ENCODE results near the gene NAP1L1. TPM values are rescaled to one million over a fixed set of nuclear protein-coding genes. Genes with fewer than 3 reads are reported as not detected.

The NAP1L1 gene
- total RNA-seq, 1 experiment from 2014 or later, result 711 TPM

- H3K9me3 Mint-ChIP-seq (ENCODE audit: unreplicated experiment), result no peaks in the 10 kb centered on the region
- Histone ChIP-seq H3K36me3 (ENCODE audit: control insufficient read depth, insufficient read depth, low read length) (no peaks in the 10 kb centered on the region), H3K27me3 (replicated peaks; ENCODE audit: control insufficient read depth, insufficient read depth, low read length) (no peaks in the 10 kb centered on the region), H3K4me3 (ENCODE audit: low read depth, low read length) (peak within 1 kb of the TSS; percentile 97), H3K9me3 (no peaks in the 10 kb centered on the region), H3K4me1 (peaks cover 20% of the 10 kb centered on the region)
- peaks cover 70% of the 10 kb centered on the region for H3K36me3 Mint-ChIP-seq (ENCODE audit: insufficient read depth, unreplicated experiment)
- peak; percentile 97 to 98 for DNase-seq
- no TSS peak for BruUV-seq (replicated peaks)
- ChIA-PET CTCF (interaction anchor here (0.8 to 2.8 kb wide), 11 partner anchors 41 to 520 kb away, joined by 3 to 18 read pairs (median 4); partner anchors contain the start of gene KRR1), POLR2A (interaction anchor here (0.5 to 2.3 kb wide), 12 partner anchors 9 to 520 kb away, joined by 3 to 19 read pairs (median 4); partner anchors contain the start of gene KRR1)
- peaks cover 25% of the 10 kb centered on the region for H3K4me1 Mint-ChIP-seq (ENCODE audit: low read depth, unreplicated experiment)
- H3K27me3 Mint-ChIP-seq (ENCODE audit: insufficient read depth, unreplicated experiment), result no peaks in the 10 kb centered on the region
- intact Hi-C loops (cut with micrococcal nuclease; ENCODE audit: unreplicated experiment), result loop anchor here (1.0 to 5.0 kb wide), 12 partner anchors 41 to 471 kb away; no protein-coding TSS in a partner anchor
- H3K4me3 Mint-ChIP-seq (ENCODE audit: unreplicated experiment), result peak within 1 kb of the TSS; percentile 86
- H3K27ac Mint-ChIP-seq (ENCODE audit: unreplicated experiment), result peak within 1 kb of the TSS; percentile 90
- peak; percentile 63 to 85 for TF ChIP-seq CTCF (IDR thresholded peaks at IDR 0.05; ENCODE audit: insufficient read depth in 1 of 2, low read depth in 1 of 2, low read length in 1 of 2, severe bottlenecking in 1 of 2, unreplicated experiment in 1 of 2)
Measured at GRCh38 chr12:76031414-76032042, 53.0 kb downstream of the NAP1L1 start, which contains the start of gene PHLDA1. Gene PHLDA1, minus strand, starts transcription at chr12:76031776.

- no peaks in the 10 kb centered on the region for H3K9me3 ChIP-seq
- no peaks in the 10 kb centered on the region for H3K9me3 Mint-ChIP-seq (ENCODE audit: unreplicated experiment)
- intact Hi-C loops (cut with micrococcal nuclease; ENCODE audit: unreplicated experiment), result loop anchor here (1.0 to 5.0 kb wide), 12 partner anchors 41 to 471 kb away; no protein-coding TSS in a partner anchor
- H3K4me1 ChIP-seq, result peaks cover 21% of the 10 kb centered on the region
- POLR2A ChIA-PET, result interaction anchor here (0.5 to 2.3 kb wide), 9 partner anchors 10 to 520 kb away, joined by 3 to 18 read pairs (median 5); partner anchors contain the start of gene KRR1
- H3K27ac Mint-ChIP-seq (ENCODE audit: unreplicated experiment), result peak overlapping the region; percentile 90
- peak in 1 of 2 experiments; percentile 47 for DNase-seq
- CTCF ChIA-PET, result interaction anchor here (0.8 to 2.8 kb wide), 9 partner anchors 41 to 520 kb away, joined by 3 to 18 read pairs (median 4); partner anchors contain the start of gene KRR1
- no peak for TF ChIP-seq CTCF (IDR thresholded peaks at IDR 0.05; ENCODE audit: insufficient read depth in 1 of 2, low read depth in 1 of 2, low read length in 1 of 2, severe bottlenecking in 1 of 2, unreplicated experiment in 1 of 2)
- H3K4me3 ChIP-seq (ENCODE audit: low read depth, low read length), result peak overlapping the region; percentile 97
- H3K4me1 Mint-ChIP-seq (ENCODE audit: low read depth, unreplicated experiment), result peaks cover 25% of the 10 kb centered on the region
- no peaks in the 10 kb centered on the region for H3K27me3 ChIP-seq (replicated peaks; ENCODE audit: control insufficient read depth, insufficient read depth, low read length)
- peak overlapping the region; percentile 86 for H3K4me3 Mint-ChIP-seq (ENCODE audit: unreplicated experiment)
- no peaks in the 10 kb centered on the region for H3K27me3 Mint-ChIP-seq (ENCODE audit: insufficient read depth, unreplicated experiment)
- H3K36me3 ChIP-seq (ENCODE audit: control insufficient read depth, insufficient read depth, low read length), result no peaks in the 10 kb centered on the region
- no TSS peak for BruUV-seq (replicated peaks)
- peaks cover 75% of the 10 kb centered on the region for H3K36me3 Mint-ChIP-seq (ENCODE audit: insufficient read depth, unreplicated experiment)
Measured at GRCh38 chr12:76031081-76031413, 53.4 kb downstream of the NAP1L1 start.

- intact Hi-C loops (cut with micrococcal nuclease; ENCODE audit: unreplicated experiment), result loop anchor here (1.0 to 5.0 kb wide), 12 partner anchors 40 to 470 kb away; no protein-coding TSS in a partner anchor
- H3K4me3 Mint-ChIP-seq (ENCODE audit: unreplicated experiment), result peak overlapping the region; percentile 86
- peak in 1 of 2 experiments; percentile 35 for DNase-seq
- H3K4me1 Mint-ChIP-seq (ENCODE audit: low read depth, unreplicated experiment), result peaks cover 20% of the 10 kb centered on the region
- Histone ChIP-seq H3K4me3 (ENCODE audit: low read depth, low read length) (peak overlapping the region; percentile 97), H3K27me3 (replicated peaks; ENCODE audit: control insufficient read depth, insufficient read depth, low read length) (no peaks in the 10 kb centered on the region), H3K9me3 (no peaks in the 10 kb centered on the region), H3K4me1 (peaks cover 21% of the 10 kb centered on the region), H3K36me3 (ENCODE audit: control insufficient read depth, insufficient read depth, low read length) (no peaks in the 10 kb centered on the region)
- no TSS peak for BruUV-seq (replicated peaks)
- peak overlapping the region; percentile 90 for H3K27ac Mint-ChIP-seq (ENCODE audit: unreplicated experiment)
- peaks cover 76% of the 10 kb centered on the region for H3K36me3 Mint-ChIP-seq (ENCODE audit: insufficient read depth, unreplicated experiment)
- ChIA-PET POLR2A (interaction anchor here (1.1 to 2.3 kb wide), 6 partner anchors 10 to 519 kb away, joined by 3 to 18 read pairs (median 6); partner anchors contain the start of gene KRR1), CTCF (interaction anchor here (1.2 to 2.8 kb wide), 6 partner anchors 40 to 519 kb away, joined by 3 to 18 read pairs (median 9); partner anchors contain the start of gene KRR1)
- H3K27me3 Mint-ChIP-seq (ENCODE audit: insufficient read depth, unreplicated experiment), result no peaks in the 10 kb centered on the region
- no peaks in the 10 kb centered on the region for H3K9me3 Mint-ChIP-seq (ENCODE audit: unreplicated experiment)
- no peak for TF ChIP-seq CTCF (IDR thresholded peaks at IDR 0.05; ENCODE audit: insufficient read depth in 1 of 2, low read depth in 1 of 2, low read length in 1 of 2, severe bottlenecking in 1 of 2, unreplicated experiment in 1 of 2)
Measured at GRCh38 chr12:76030341-76031080, 54.0 kb downstream of the NAP1L1 start.

All from Caco-2 (cell line).